Natural killer cell (primary cell): ENCODE data around the gene ST6GALNAC3. TPM values are rescaled to one million over a fixed set of nuclear protein-coding genes. Genes with fewer than 3 reads are reported as not detected.

Experiments
- ATAC-seq, 3 donors: fragments of 150-1000 bp in 2 of 3; fragments of 200-7000 bp in 1 of 3; cut with Tn5 transposase; 1 replicate in 1 of 3; 2 replicates in 2 of 3; pipeline ENCODE4 v1.10.0; 2021; ENCODE audit warnings: mild to moderate bottlenecking in 2 of 3, moderate library complexity in 2 of 3
- DNase-seq, 2 donors: peaks; one replicate each; pipeline versions ENCODE4 v3.0.0 to v3.0.0-alpha.2; 2013 to 2021; ENCODE audit warnings: mixed read lengths in 1 of 2
- H3K27ac ChIP-seq: one replicate; pipeline ENCODE4 v1.5.1; 2013; ENCODE audit warnings: mild to moderate bottlenecking, low read length
- H3K27me3 ChIP-seq: one replicate; pipeline ENCODE4 v1.6.1; 2013; ENCODE audit warnings: low read length; ENCODE audit not compliant: control insufficient read depth, insufficient read depth
- H3K36me3 ChIP-seq: one replicate; pipeline ENCODE4 v1.6.1; 2013; ENCODE audit warnings: low read length; ENCODE audit not compliant: control insufficient read depth, insufficient read depth
- H3K4me1 ChIP-seq: one replicate; pipeline ENCODE4 v1.6.1; 2013; ENCODE audit warnings: low read length; ENCODE audit not compliant: control insufficient read depth, insufficient read depth
- H3K4me3 ChIP-seq: one replicate; pipeline ENCODE4 v1.5.1; 2013; ENCODE audit warnings: low read length
- H3K9me3 ChIP-seq: one replicate; pipeline ENCODE4 v1.6.1; 2013; ENCODE audit warnings: low read length; ENCODE audit not compliant: control insufficient read depth, insufficient read depth
- H3K27ac Mint-ChIP-seq, 2 donors: one replicate each; pipeline ENCODE4 v1.8.0; 2022; ENCODE audit warnings: mild to moderate bottlenecking in 2 of 2, mixed read lengths in 2 of 2, moderate library complexity in 1 of 2
- H3K27me3 Mint-ChIP-seq, 2 donors: one replicate each; pipeline ENCODE4 v1.8.0; 2022; ENCODE audit warnings: low read depth in 2 of 2, mixed read lengths in 2 of 2
- H3K36me3 Mint-ChIP-seq: one replicate; pipeline ENCODE4 v1.8.0; 2022; ENCODE audit warnings: mixed read lengths
- H3K4me1 Mint-ChIP-seq, 2 donors: one replicate each; pipeline ENCODE4 v1.8.0; 2022; ENCODE audit warnings: mixed read lengths in 2 of 2
- H3K4me3 Mint-ChIP-seq: one replicate; pipeline ENCODE4 v1.8.0; 2022; ENCODE audit warnings: mild to moderate bottlenecking, moderate library complexity, mixed read lengths
- H3K9me3 Mint-ChIP-seq, 2 donors: one replicate each; pipeline ENCODE4 v1.8.0; 2022; ENCODE audit warnings: mixed read lengths in 2 of 2
- CTCF ChIP-seq: fragments of 200-600 bp; IDR thresholded peaks from one replicate; pipeline ENCODE4 v1.8.0; 2022; ENCODE audit warnings: antibody characterized with exemption
- WGBS: methylation state at CpG from one replicate; pipeline ENCODE4 v1.1.7; 2013; ENCODE audit warnings: missing lambda C conversion rate; ENCODE audit not compliant: insufficient coverage; 5-methylcytosine and 5-hydroxymethylcytosine counted together
- intact Hi-C: fragments of 100-400 bp; cut with micrococcal nuclease; formaldehyde crosslinking; loops from one replicate; pipeline ENCODE4 v1.14.2; 2022
- total RNA-seq, 4 donors: library from RNA; stranded (reverse); fragments of 120-200 nt in 1 of 4; gene quantifications; one replicate each; pipeline versions ENCODE4 v1.2.3 to v1.2.4, GENCODE V29; 2013 to 2022

Gene ST6GALNAC3
- total RNA-seq, 3 donors from 2014 or later (not counting 1 experiment from before 2014, with no cell fraction given) = not detected

- H3K9me3 ChIP-seq = no peaks in the 10 kb centered on the region
- no peaks in the 10 kb centered on the region for H3K9me3 Mint-ChIP-seq
- ATAC-seq = no peak
- H3K4me1 ChIP-seq = peaks cover under 1% of the 10 kb centered on the region
- peaks cover 0 to 13% of the 10 kb centered on the region in 2 donors for H3K27me3 Mint-ChIP-seq
- no peaks in the 10 kb centered on the region for H3K36me3 ChIP-seq
- TF ChIP-seq CTCF = no peak
- no peak overlapping the region for H3K27ac Mint-ChIP-seq
- no peaks in the 10 kb centered on the region for H3K36me3 Mint-ChIP-seq
- intact Hi-C loops = no loop called here
- no peak overlapping the region for H3K4me3 Mint-ChIP-seq
- no peak for DNase-seq
- H3K4me3 ChIP-seq = no peak overlapping the region
- no peaks in the 10 kb centered on the region for H3K27me3 ChIP-seq
- WGBS = 36% methylated on average over 3 of the region's 4 CpGs
- peaks cover 1 to 4% of the 10 kb centered on the region in 2 donors for H3K4me1 Mint-ChIP-seq
- no peak overlapping the region for H3K27ac ChIP-seq
These were observed 6.1 kb downstream of the ST6GALNAC3 start for GRCh38 chr1:76080552-76081079.

GRCh38 chr1:76082062-76082461, 7.5 kb downstream of the ST6GALNAC3 start:
- Mint-ChIP-seq H3K4me1 (no peaks in the 10 kb centered on the region), H3K27ac (no peak overlapping the region), H3K36me3 (no peaks in the 10 kb centered on the region), H3K4me3 (no peak overlapping the region), H3K27me3 (peaks cover 0 to 13% of the 10 kb centered on the region in 2 donors), H3K9me3 (no peaks in the 10 kb centered on the region)
- Histone ChIP-seq H3K9me3 (no peaks in the 10 kb centered on the region), H3K27me3 (no peaks in the 10 kb centered on the region), H3K4me3 (no peak overlapping the region), H3K36me3 (no peaks in the 10 kb centered on the region), H3K4me1 (no peaks in the 10 kb centered on the region), H3K27ac (no peak overlapping the region)
- no peak for TF ChIP-seq CTCF
- intact Hi-C loops = no loop called here
- WGBS = 94% methylated on average over 4 of the region's 4 CpGs
- no peak for ATAC-seq
- DNase-seq = no peak

GRCh38 chr1:76083189-76083588, 8.6 kb downstream of the ST6GALNAC3 start:
- Histone ChIP-seq H3K27ac (no peak overlapping the region), H3K27me3 (no peaks in the 10 kb centered on the region), H3K4me3 (no peak overlapping the region), H3K36me3 (no peaks in the 10 kb centered on the region), H3K4me1 (no peaks in the 10 kb centered on the region), H3K9me3 (no peaks in the 10 kb centered on the region)
- Mint-ChIP-seq H3K36me3 (no peaks in the 10 kb centered on the region), H3K27me3 (peaks cover 0 to 7% of the 10 kb centered on the region in 2 donors), H3K4me3 (no peak overlapping the region), H3K9me3 (no peaks in the 10 kb centered on the region), H3K27ac (no peak overlapping the region), H3K4me1 (no peaks in the 10 kb centered on the region)
- intact Hi-C loops = no loop called here
- WGBS = 83% methylated on average over 9 of the region's 10 CpGs
- no peak for TF ChIP-seq CTCF
- no peak for DNase-seq
- no peak for ATAC-seq

- Mint-ChIP-seq H3K27ac (no peak overlapping the region), H3K36me3 (no peaks in the 10 kb centered on the region), H3K27me3 (peaks cover 0 to 11% of the 10 kb centered on the region in 2 donors), H3K4me1 (no peaks in the 10 kb centered on the region), H3K4me3 (no peak overlapping the region), H3K9me3 (no peaks in the 10 kb centered on the region)
- no peaks in the 10 kb centered on the region for H3K4me1 ChIP-seq
- H3K27me3 ChIP-seq = no peaks in the 10 kb centered on the region
- no peaks in the 10 kb centered on the region for H3K9me3 ChIP-seq
- no peak overlapping the region for H3K27ac ChIP-seq
- no peaks in the 10 kb centered on the region for H3K36me3 ChIP-seq
- H3K4me3 ChIP-seq = no peak overlapping the region
- ATAC-seq (no peak), DNase-seq (no peak)
- intact Hi-C loops = no loop called here
- WGBS = 88% methylated on average over 4 of the region's 4 CpGs
- no peak for TF ChIP-seq CTCF
These were observed 9.6 kb downstream of the ST6GALNAC3 start for GRCh38 chr1:76084029-76084627.
